CD4-positive, alpha-beta T cell (primary cell): ENCODE results near the gene MLLT3. TPM values are rescaled to one million over a fixed set of nuclear protein-coding genes. Genes with fewer than 3 reads are reported as not detected.

ENCODE experiments used
- ATAC-seq: fragments of 200-7000 bp; cut with Tn5 transposase; one replicate; pipeline ENCODE4 v1.10.0; 2022; ENCODE audit warnings: mild to moderate bottlenecking; ENCODE audit not compliant: poor library complexity
- CTCF ChIA-PET: fragments of 350-600 bp; sonication (Branson Sonifier 250); formaldehyde crosslinking; loops from one replicate; lab custom pipeline; 2021; ENCODE audit warnings: antibody characterized with exemption, inconsistent platforms; lab: Charles Lee
- POLR2A ChIA-PET: fragments of 350-600 bp; sonication (Branson Sonifier 250); formaldehyde crosslinking; loops from one replicate; lab custom pipeline; 2021; ENCODE audit warnings: antibody characterized with exemption, inconsistent platforms; lab: Charles Lee
- DNase-seq, 14 experiments: peaks; one replicate each; pipeline ENCODE4 v3.0.0-alpha.2; 2013 to 2020; ENCODE audit warnings: mixed read lengths in 2 of 14
- H3K27ac ChIP-seq, 2 donors: one replicate each; pipeline versions ENCODE4 v1.5.1 to v1.7.0; 2013; ENCODE audit warnings: low read length in 2 of 2, low read depth in 1 of 2, mild to moderate bottlenecking in 1 of 2
- H3K27me3 ChIP-seq, 2 experiments: 1 replicate in 1 of 2; 2 replicates in 1 of 2; pipeline versions ENCODE4 v1.6.1 to v1.7.0; 2013; ENCODE audit warnings: low read length in 2 of 2, control low read depth in 1 of 2, mild to moderate bottlenecking in 1 of 2, moderate library complexity in 1 of 2; ENCODE audit not compliant: insufficient read depth in 2 of 2, control insufficient read depth in 1 of 2
- H3K36me3 ChIP-seq: one replicate; pipeline ENCODE4 v1.6.1; 2013; ENCODE audit warnings: low read length, control low read depth; ENCODE audit not compliant: insufficient read depth
- H3K4me1 ChIP-seq: one replicate; pipeline ENCODE4 v1.6.1; 2013; ENCODE audit warnings: low read length, control low read depth; ENCODE audit not compliant: insufficient read depth
- H3K4me3 ChIP-seq: one replicate; pipeline ENCODE4 v1.5.1; 2013; ENCODE audit warnings: mild to moderate bottlenecking, low read length, moderate library complexity
- H3K9me3 ChIP-seq, 2 experiments: 1 replicate in 1 of 2; 2 replicates in 1 of 2; pipeline versions ENCODE4 v1.6.1 to v1.7.0; 2013; ENCODE audit warnings: low read length in 2 of 2, mild to moderate bottlenecking in 2 of 2, control low read depth in 1 of 2, moderate library complexity in 1 of 2; ENCODE audit not compliant: control insufficient read depth in 1 of 2, insufficient read depth in 1 of 2
- H3K27ac Mint-ChIP-seq: one replicate; pipeline ENCODE4 v1.8.0; 2020; ENCODE audit warnings: mixed read lengths
- H3K27me3 Mint-ChIP-seq: one replicate; pipeline ENCODE4 v1.8.0; 2021; ENCODE audit warnings: mixed read lengths
- H3K36me3 Mint-ChIP-seq: one replicate; pipeline ENCODE4 v1.8.0; 2021; ENCODE audit warnings: low read depth, mixed read lengths
- H3K4me1 Mint-ChIP-seq: one replicate; pipeline ENCODE4 v1.8.0; 2021; ENCODE audit warnings: low read depth, mixed read lengths
- H3K4me3 Mint-ChIP-seq: one replicate; pipeline ENCODE4 v1.8.0; 2020; ENCODE audit warnings: mild to moderate bottlenecking, mixed read lengths
- H3K9me3 Mint-ChIP-seq: one replicate; pipeline ENCODE4 v1.8.0; 2020; ENCODE audit warnings: mixed read lengths
- CTCF ChIP-seq: fragments of 200-600 bp; IDR thresholded peaks from one replicate; pipeline ENCODE4 v1.8.0; 2022; ENCODE audit warnings: antibody characterized with exemption, mild to moderate bottlenecking
- intact Hi-C, 2 experiments: fragments of 100-400 bp; cut with DNase I in 1 of 2; cut with micrococcal nuclease in 1 of 2; formaldehyde crosslinking; loops; one replicate each; pipeline versions ENCODE4 v1.15.1 to v1.9.0; 2023 to 2025; cut with DNase I, micrococcal nuclease
- total RNA-seq, 174 experiments: library from RNA in 2 of 174; stranded (reverse) in 2 of 174; gene quantifications; one replicate each; pipeline ENCODE4 v1.2.3 and lab custom pipeline; 2021 to 2026

The MLLT3 gene
- total RNA-seq, 2 experiments from 2014 or later, result 59.2 to 60.6 TPM

GRCh38 chr9:20664501-20664900 lies 42.2 kb upstream of the MLLT3 start:
- CTCF ChIA-PET, result no interaction called here
- no peaks in the 10 kb centered on the region for H3K27me3 ChIP-seq
- H3K9me3 Mint-ChIP-seq, result no peaks in the 10 kb centered on the region

GRCh38 chr9:20663133-20663532 lies 40.8 kb upstream of the MLLT3 start:
- TF ChIP-seq CTCF, result no peak
- Mint-ChIP-seq H3K9me3 (no peaks in the 10 kb centered on the region), H3K4me3 (no peak overlapping the region), H3K27me3 (no peaks in the 10 kb centered on the region), H3K27ac (no peak overlapping the region), H3K4me1 (no peaks in the 10 kb centered on the region), H3K36me3 (no peaks in the 10 kb centered on the region)
- peaks cover 9% of the 10 kb centered on the region for H3K4me1 ChIP-seq
- H3K27me3 ChIP-seq, result no peaks in the 10 kb centered on the region
- no peaks in the 10 kb centered on the region for H3K36me3 ChIP-seq
- DNase-seq, result no peak
- ChIA-PET POLR2A (no interaction called here), CTCF (no interaction called here)
- no peak overlapping the region for H3K27ac ChIP-seq
- ATAC-seq, result no peak
- H3K4me3 ChIP-seq, result no peak overlapping the region
- H3K9me3 ChIP-seq, result no peaks in the 10 kb centered on the region
- intact Hi-C loops, result no loop called here

More at GRCh38 chr9:20664501-20664900, 42.2 kb upstream of the MLLT3 start:
- ATAC-seq (no peak), DNase-seq (no peak)
- Histone ChIP-seq H3K4me1 (peaks cover 2% of the 10 kb centered on the region), H3K9me3 (no peaks in the 10 kb centered on the region), H3K27ac (no peak overlapping the region), H3K4me3 (no peak overlapping the region), H3K36me3 (no peaks in the 10 kb centered on the region)
- TF ChIP-seq CTCF, result no peak
- H3K4me1 Mint-ChIP-seq, result no peaks in the 10 kb centered on the region
- no peaks in the 10 kb centered on the region for H3K36me3 Mint-ChIP-seq
- H3K4me3 Mint-ChIP-seq, result no peak overlapping the region
- intact Hi-C loops, result no loop called here
- no peak overlapping the region for H3K27ac Mint-ChIP-seq
- POLR2A ChIA-PET, result no interaction called here
- no peaks in the 10 kb centered on the region for H3K27me3 Mint-ChIP-seq

GRCh38 chr9:20662156-20662555 lies 39.9 kb upstream of the MLLT3 start:
- no peak overlapping the region for H3K27ac Mint-ChIP-seq
- ChIA-PET CTCF (interaction anchor here (1.2 kb wide), 1 partner anchor 22 kb away, joined by 3 read pairs; no protein-coding TSS in a partner anchor), POLR2A (interaction anchor here (0.7 to 1.1 kb wide), 2 partner anchors 22 to 293 kb away, joined by 3 read pairs; partner anchors contain the start of gene FOCAD)
- no peaks in the 10 kb centered on the region for H3K27me3 ChIP-seq
- H3K9me3 Mint-ChIP-seq, result no peaks in the 10 kb centered on the region
- H3K4me3 ChIP-seq, result no peak overlapping the region
- H3K36me3 ChIP-seq, result no peaks in the 10 kb centered on the region
- no peaks in the 10 kb centered on the region for H3K27me3 Mint-ChIP-seq
- intact Hi-C loops, result no loop called here
- no peak for TF ChIP-seq CTCF
- peaks cover 9% of the 10 kb centered on the region for H3K4me1 ChIP-seq
- H3K27ac ChIP-seq, result no peak overlapping the region
- ATAC-seq (no peak), DNase-seq (no peak)
- H3K4me3 Mint-ChIP-seq, result no peak overlapping the region
- no peaks in the 10 kb centered on the region for H3K4me1 Mint-ChIP-seq
- H3K36me3 Mint-ChIP-seq, result no peaks in the 10 kb centered on the region
- no peaks in the 10 kb centered on the region for H3K9me3 ChIP-seq
